GM19238 (cell line): Measurements from ENCODE around the gene PRDM15.

Source experiments
- DNase-seq: peaks from one replicate; pipeline ENCODE4 v3.0.0; 2011; ENCODE audit warnings: low spot score; ENCODE audit not compliant: insufficient read length

PRDM15 gene

GRCh38 chr21:41879190-41879998 lies at the start of gene PRDM15:
Gene PRDM15, minus strand, starts transcription at chr21:41879344. Its CDS starts 18,981 bp downstream, at chr21:41860363.
- peak; percentile 85 for DNase-seq

- DNase-seq, result peak; percentile 42
These were observed 49.6 kb upstream of the PRDM15 start for GRCh38 chr21:41928621-41929220.

DNA sequence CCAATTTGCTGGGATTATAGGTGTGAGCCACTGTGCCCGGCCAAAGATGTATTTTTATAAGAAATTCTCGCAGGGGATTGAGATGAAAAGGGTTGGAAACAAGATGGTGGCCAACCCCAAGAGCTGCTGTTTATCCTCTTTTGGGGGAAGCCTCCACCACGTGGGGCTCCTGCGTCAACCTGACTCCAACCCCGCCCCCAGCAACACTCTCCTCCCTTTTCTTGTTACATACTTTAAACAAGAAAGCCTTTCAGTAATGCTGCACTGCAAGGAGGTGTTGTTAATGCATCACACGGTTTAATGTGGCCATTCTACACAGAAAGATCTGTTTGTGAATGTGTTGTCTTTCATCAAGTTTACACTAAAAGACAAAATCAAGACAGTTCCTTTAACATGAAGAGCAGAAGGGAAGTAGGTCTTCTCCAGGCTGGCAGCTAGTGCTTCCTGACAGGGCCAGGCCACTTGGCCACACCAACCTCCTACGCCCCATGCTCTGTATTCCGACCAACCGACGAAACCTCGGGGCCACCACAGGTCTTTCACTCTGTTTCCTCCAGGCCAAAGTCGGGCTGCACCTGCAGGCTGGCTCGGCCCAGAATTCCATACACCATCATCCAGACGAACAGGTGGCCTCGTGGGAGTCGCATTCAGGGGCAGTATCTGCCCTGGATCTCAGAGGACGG lies 48.7 kb upstream of the PRDM15 start:
- DNase-seq, result no peak

- no peak for DNase-seq
These were observed 47.6 kb upstream of the PRDM15 start for GRCh38 chr21:41926807-41927171.

DNA sequence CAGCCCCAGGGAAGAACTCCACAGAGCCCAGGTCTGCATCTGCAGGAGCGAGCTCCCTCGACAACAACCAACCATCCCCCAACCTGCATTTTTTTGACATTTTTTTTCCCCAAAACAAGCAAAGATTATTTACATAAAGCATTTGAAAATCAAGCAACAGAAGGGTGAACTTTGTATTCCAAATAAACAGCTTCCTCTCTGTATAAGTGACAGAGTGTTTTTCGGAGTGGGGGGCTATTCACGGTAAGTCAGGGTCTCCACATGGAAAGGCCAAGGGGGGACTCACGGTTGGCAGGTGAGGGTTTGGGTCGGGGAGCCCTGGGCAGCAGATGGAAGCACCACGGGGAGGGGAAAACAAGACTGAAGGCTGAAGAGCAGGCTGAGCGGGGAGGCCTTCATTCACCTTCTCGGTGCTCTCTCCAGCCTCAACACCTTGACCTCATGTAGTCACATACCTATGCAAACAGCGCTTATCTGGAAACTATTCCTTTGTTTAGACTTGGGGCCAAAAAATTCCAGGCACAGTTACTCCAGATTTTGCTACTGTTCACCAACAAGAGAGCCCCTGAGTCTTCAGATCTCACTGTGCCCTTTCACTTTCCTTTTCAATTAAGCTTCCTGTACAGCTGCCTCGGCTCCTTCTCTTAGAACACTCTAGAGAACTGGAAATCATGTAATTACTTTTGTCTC lies 47.1 kb upstream of the PRDM15 start:
- peak; percentile 52 for DNase-seq

- no peak for DNase-seq
These were observed 46.6 kb upstream of the PRDM15 start for GRCh38 chr21:41925767-41926116.

- no peak for DNase-seq
These were observed 45.2 kb upstream of the PRDM15 start for GRCh38 chr21:41924368-41924754.

- no peak for DNase-seq
These were observed 44.7 kb upstream of the PRDM15 start for GRCh38 chr21:41923631-41924367.

GRCh38 chr21:41923186-41923585 lies 44.0 kb upstream of the PRDM15 start:
- DNase-seq, result no peak

DNA sequence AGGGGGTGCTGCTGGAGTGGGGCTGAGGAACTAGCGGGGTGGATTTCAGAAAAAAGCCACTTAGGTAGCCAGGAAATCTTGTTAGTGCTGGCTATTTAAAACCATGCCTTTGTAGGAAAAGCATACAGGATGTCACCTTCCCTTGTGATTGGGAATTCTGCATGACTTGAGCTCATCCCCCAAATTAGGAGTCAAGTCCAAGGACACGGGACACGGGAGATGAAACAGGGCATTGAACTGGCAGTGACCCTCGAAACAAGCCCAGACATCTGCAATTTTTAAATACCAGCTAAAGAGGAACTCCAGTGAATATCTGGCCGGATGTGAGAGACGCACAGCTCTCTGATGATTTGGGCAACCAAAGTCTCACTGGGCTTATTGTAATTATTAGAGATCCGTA lies 41.9 kb upstream of the PRDM15 start:
- DNase-seq, result no peak

DNA sequence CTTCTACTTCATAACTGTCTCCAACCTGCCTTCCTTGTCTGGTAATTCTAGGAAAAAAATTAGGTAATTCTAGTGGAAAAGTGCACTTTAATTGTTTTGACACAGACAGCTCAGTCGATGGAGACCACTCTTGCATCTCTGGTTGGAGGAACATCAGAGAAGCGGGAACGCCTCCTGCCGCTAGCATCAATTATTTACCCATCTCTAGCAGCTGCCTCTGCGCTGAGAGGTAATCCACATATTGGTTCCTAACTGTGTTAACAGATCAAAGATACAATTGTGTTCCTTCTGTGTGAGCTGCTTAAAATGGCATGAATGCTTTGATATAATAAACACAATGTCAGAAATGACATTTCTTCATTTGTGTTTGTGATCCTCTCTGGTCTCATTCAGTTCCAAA lies 41.3 kb upstream of the PRDM15 start:
- no peak for DNase-seq

DNA sequence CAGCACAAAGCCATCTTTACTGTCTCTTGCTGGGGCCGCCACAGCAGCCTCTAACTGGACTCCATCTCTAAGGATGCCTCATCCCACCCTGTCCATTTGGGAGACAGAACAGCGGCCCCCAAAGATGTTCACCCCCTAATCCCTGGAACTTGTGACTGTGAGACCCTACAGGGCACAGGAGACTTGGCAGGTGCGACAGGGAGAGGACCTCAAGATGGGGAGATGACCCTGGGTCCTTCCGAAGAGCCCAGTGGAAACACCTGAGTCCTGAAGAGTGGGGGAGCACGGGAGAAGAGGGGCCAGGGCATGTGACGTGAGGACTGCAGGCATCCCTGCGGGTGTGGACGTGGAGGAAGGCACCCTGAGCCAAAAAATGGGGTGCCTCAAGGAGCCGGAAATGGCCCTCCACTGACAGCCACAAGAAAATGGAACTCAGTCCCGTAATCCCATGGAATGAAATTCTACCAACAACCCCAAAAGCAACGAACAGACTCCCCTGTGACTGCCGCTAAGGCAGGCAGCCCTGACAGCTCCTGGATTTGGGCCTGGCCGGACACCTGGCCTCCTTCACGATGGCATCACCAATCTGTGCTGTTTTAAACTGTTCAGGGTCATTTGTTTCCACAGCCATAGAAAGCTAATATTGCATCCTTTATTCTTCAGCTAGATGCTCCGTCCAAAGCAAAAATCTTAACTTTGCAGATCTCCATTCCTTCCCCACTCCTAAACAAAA lies 40.7 kb upstream of the PRDM15 start:
- DNase-seq, result no peak

GRCh38 chr21:41918561-41919358 lies 39.6 kb upstream of the PRDM15 start:
- DNase-seq, result no peak

GRCh38 chr21:41917531-41917930 lies 38.4 kb upstream of the PRDM15 start:
- no peak for DNase-seq

GRCh38 chr21:41916888-41917433 lies 37.8 kb upstream of the PRDM15 start:
- DNase-seq, result no peak

DNA sequence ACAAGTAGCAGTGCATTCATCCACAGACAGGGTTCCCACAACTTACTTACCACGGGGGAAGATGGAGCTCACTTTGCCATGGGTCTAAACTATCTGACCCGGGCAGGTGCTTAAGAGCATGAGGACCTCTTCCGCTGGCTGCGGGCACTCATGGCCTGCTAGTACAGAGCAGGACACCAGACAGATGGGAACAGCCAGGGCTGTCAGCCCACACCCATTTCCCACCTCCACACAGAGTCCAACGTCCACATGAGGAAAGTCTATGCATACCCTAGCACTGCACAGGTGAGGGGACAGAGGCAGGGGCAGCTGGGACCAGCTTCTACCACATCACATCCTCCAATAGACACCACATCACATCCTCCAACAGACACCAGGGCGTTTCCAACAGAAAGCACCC lies 35.8 kb upstream of the PRDM15 start:
- DNase-seq, result no peak

DNA sequence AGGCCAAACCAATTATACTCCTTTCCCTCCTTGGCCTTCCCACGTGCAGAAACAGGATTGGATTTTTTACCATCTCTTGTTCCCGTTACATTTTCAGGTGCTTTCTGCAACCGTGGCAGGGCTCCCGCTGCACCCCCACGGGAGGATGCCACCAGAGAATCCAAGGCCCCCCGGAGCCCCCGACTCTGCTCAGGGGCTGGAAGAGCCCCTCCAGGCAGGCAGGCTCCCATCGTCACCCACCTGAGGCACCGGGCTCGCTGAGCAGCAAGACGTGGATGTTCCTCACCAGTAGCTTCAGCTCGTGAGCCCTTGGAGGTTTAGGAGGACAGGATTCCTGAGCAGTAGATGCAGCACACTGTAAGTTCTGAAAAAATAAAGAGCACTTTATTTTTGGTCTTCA lies 35.2 kb upstream of the PRDM15 start:
- no peak for DNase-seq

- no peak for DNase-seq
These were observed 34.1 kb upstream of the PRDM15 start for GRCh38 chr21:41913230-41913629.

GRCh38 chr21:41908829-41909228 lies 29.7 kb upstream of the PRDM15 start:
- no peak for DNase-seq
